Psoas muscle (tissue), 8 donors: ENCODE data around the gene EID2. TPM values are rescaled to one million over a fixed set of nuclear protein-coding genes. Genes with fewer than 3 reads are reported as not detected.

Source experiments
- ATAC-seq, 4 donors: fragments of 200-7000 bp; cut with Tn5 transposase; one replicate each; pipeline ENCODE4 v1.9.1; 2020; ENCODE audit warnings: moderate library complexity in 3 of 4, mild to moderate bottlenecking in 2 of 4
- DNase-seq, 2 donors: peaks; one replicate each; pipeline ENCODE4 v3.0.0-alpha.2; 2020
- H3K27ac ChIP-seq: fragments of 200-600 bp; one replicate; pipeline ENCODE4 v1.8.0; 2022
- H3K27me3 ChIP-seq, 3 donors: fragments of 200-600 bp in 1 of 3; one replicate each; pipeline versions ENCODE4 v1.6.1 to v1.8.0; 2013 to 2022; ENCODE audit warnings: low read length in 2 of 3, mild to moderate bottlenecking in 2 of 3, moderate library complexity in 1 of 3; ENCODE audit not compliant: insufficient read depth in 3 of 3
- H3K36me3 ChIP-seq, 2 donors: fragments of 200-600 bp in 1 of 2; one replicate each; pipeline versions ENCODE4 v1.6.1 to v1.8.0; 2013 to 2022; ENCODE audit warnings: low read depth in 1 of 2, mild to moderate bottlenecking in 1 of 2, moderate library complexity in 1 of 2; ENCODE audit not compliant: insufficient read depth in 1 of 2
- H3K4me1 ChIP-seq: fragments of 200-600 bp; one replicate; pipeline ENCODE4 v1.8.0; 2022
- H3K4me3 ChIP-seq: fragments of 200-600 bp; one replicate; pipeline ENCODE4 v1.8.0; 2022; ENCODE audit warnings: mild to moderate bottlenecking
- H3K9me3 ChIP-seq: fragments of 200-600 bp; one replicate; pipeline ENCODE4 v1.8.0; 2022
- WGBS, 3 donors: extraction: QIAGEN DNeasy Blood & Tissue Kit; methylation state at CpG; one replicate each; pipeline versions ENCODE4 v1.1.6 to v1.1.7; 2013; 5-methylcytosine and 5-hydroxymethylcytosine counted together
- intact Hi-C, 2 donors: fragments of 100-400 bp; cut with DNase I; formaldehyde crosslinking; loops; one replicate each; pipeline versions ENCODE4 v1.11.0 to v1.14.2; 2022
- polyA plus RNA-seq, 3 donors: library from polyadenylated mRNA; stranded (reverse); fragments of 200-250 nt; gene quantifications; one replicate each; pipeline ENCODE4 v1.2.3, GENCODE V29; 2013
- total RNA-seq, 4 donors: library from RNA; stranded (reverse); fragmentation: NEBNext Ultra II Directional in 2 of 4; extraction: Animal tissue kit (Norgen Biotek cat#: 25700) in 2 of 4; gene quantifications; one replicate each; pipeline versions ENCODE4 v1.2.1 to v1.2.4, GENCODE V29; 2021 to 2023
- TF ChIP-seq, protein P1 (sequence below): fragments of 200-600 bp; IDR thresholded peaks from one replicate; pipeline ENCODE4 v1.8.0; 2022; ENCODE audit warnings: antibody characterized with exemption
- donor health status: healthy with polysubstance abuse.
- donor health status: DM: no; HTN: no; CAD: no; lungs with moderate emphysema.
- donor health status: Bipolar disorder and iron deficiency.
- donor health status: healthy.
- donor health status: DM: yes; HTN: yes; CAD: no.
- donor health status: DM: no; HTN: no; CAD: no.
- donor health status: DM: no; HTN: no; CAD: no.
- donor health status: DM: yes; HTN: yes; CAD: no.

EID2 gene
- total and polyA plus RNA-seq, 7 donors = 7.6 to 15.7 (median 10.4) TPM

DNA sequence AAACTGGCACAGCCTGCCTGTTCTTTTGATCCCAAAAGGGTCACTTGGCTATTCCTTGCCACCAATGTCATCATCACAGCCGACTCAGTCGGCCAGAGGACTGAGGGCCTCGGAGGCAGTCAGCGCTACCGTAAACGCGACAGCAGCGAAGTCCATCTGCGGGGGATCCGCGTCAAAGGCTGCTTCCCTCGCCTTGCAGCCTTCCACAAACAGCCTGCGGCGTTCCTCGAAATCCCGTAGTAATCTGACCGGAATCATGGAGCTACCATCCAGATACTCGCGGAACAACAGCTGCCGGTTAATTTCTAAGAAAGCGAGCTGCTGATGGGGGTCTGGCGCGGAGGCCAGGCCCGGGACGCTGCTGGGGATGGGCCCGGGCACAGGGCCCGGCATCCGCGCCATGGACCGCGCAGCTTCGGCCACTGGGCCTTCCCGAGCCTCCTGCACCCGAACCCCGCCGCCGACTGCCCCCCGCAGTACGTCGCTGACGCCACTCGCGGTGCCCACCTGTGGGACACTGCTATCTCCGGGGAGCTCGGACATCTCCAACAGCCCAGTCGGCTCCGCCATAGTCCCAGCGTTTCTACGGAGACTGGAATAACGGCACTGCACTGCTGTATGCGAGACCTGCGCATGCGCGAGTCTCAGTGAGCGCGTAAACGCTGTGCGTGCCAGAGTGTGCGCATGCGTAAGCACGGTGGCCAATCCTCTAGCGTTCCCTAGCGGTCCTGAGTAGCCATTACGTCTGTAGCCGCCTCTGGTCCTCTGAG is 7.5 kb downstream of the EID2 start, which contains the start of gene EID2B:
Gene EID2B, minus strand, starts transcription at position 620 of the 770 bp plus-strand sequence. Its CDS starts 50 bp downstream, at position 570.
- H3K36me3 ChIP-seq = no peaks in the 10 kb centered on the region
- DNase-seq = peak; percentile 95 to 98
- no peaks in the 10 kb centered on the region for H3K9me3 ChIP-seq
- H3K4me1 ChIP-seq = peaks cover 14% of the 10 kb centered on the region
- WGBS, 3 donors = 0% methylated on average over 56 to 65 of the region's 65 CpGs
- peak within 1 kb of the TSS; percentile 86 for H3K4me3 ChIP-seq
- H3K27ac ChIP-seq = peak within 1 kb of the TSS; percentile 71
- ATAC-seq = peak; percentile 98 to 99 (median 99)
- TF ChIP-seq, protein P1, sequence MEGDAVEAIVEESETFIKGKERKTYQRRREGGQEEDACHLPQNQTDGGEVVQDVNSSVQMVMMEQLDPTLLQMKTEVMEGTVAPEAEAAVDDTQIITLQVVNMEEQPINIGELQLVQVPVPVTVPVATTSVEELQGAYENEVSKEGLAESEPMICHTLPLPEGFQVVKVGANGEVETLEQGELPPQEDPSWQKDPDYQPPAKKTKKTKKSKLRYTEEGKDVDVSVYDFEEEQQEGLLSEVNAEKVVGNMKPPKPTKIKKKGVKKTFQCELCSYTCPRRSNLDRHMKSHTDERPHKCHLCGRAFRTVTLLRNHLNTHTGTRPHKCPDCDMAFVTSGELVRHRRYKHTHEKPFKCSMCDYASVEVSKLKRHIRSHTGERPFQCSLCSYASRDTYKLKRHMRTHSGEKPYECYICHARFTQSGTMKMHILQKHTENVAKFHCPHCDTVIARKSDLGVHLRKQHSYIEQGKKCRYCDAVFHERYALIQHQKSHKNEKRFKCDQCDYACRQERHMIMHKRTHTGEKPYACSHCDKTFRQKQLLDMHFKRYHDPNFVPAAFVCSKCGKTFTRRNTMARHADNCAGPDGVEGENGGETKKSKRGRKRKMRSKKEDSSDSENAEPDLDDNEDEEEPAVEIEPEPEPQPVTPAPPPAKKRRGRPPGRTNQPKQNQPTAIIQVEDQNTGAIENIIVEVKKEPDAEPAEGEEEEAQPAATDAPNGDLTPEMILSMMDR = peak; percentile 97
- H3K27me3 ChIP-seq = no peaks in the 10 kb centered on the region
- intact Hi-C loops = loop anchor here (1.0 to 10.0 kb wide), 6 partner anchors 35 to 190 kb away; partner anchors contain the start of genes SAMD4B (in 2 of the 2), SUPT5H (in 2 of the 2) and DLL3 (in 1 of the 2)

DNA sequence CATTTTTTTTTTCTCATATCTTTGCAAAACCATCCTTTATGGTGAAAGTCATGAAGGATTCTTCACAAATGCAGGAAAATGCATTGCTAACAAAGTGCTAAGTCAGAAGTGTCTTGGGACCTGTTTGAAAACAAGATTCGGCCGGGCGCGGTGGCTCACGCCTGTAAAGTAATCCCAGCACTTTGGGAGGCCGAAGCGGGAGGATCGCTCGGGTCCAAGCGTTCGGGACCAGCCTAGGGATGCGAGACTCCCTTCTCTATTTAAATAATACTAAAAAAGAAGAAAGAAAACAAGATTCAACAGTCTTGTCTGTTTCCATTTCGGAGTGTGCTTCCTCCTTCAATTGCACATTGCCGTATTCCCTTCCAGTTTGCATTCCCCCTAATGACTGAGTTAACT is 8.1 kb downstream of the EID2 start:
- 10 to 18% (median 15%) methylated on average over 14 of the region's 14 CpGs for WGBS, 3 donors
- Histone ChIP-seq H3K9me3 (no peaks in the 10 kb centered on the region), H3K4me3 (peak overlapping the region; percentile 86), H3K27ac (peak overlapping the region; percentile 71), H3K27me3 (no peaks in the 10 kb centered on the region), H3K36me3 (no peaks in the 10 kb centered on the region), H3K4me1 (peaks cover 14% of the 10 kb centered on the region)
- intact Hi-C loops = loop anchor here (1.0 to 10.0 kb wide), 6 partner anchors 35 to 190 kb away; partner anchors contain the start of genes SAMD4B (in 2 of the 2), SUPT5H (in 2 of the 2) and DLL3 (in 1 of the 2)
- ATAC-seq (no peak), DNase-seq (no peak)
- TF ChIP-seq, protein P1 = no peak

DNA sequence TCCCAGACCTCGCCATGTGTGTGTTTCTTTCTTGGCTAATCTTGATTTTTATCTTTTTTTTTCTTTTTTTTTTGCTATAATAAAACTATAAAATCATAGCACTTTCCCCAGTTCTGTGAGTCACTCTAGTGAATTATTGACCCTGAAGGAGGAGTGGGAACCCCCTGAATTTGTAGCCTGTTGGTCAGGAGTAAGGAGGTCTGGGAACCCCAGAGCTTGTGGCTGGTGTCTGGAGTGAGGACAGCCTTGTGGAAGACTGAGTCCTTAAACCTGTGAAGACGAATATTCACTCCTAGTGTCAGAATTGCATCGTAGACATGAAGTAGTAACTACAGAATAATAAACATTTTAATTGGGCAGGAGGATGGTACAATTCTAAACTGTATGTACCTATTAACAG is 14.8 kb downstream of the EID2 start:
- no peaks in the 10 kb centered on the region for H3K9me3 ChIP-seq
- H3K4me1 ChIP-seq = no peaks in the 10 kb centered on the region
- DNase-seq = no peak
- no peak overlapping the region for H3K4me3 ChIP-seq
- no peaks in the 10 kb centered on the region for H3K27me3 ChIP-seq
- H3K27ac ChIP-seq = no peak overlapping the region
- WGBS, 3 donors = 97 to 99% (median 97%) methylated on average over 3 of the region's 3 CpGs
- TF ChIP-seq, protein P1 = no peak
- ATAC-seq = no peak
- H3K36me3 ChIP-seq = no peaks in the 10 kb centered on the region
- intact Hi-C loops = no loop called here

DNA sequence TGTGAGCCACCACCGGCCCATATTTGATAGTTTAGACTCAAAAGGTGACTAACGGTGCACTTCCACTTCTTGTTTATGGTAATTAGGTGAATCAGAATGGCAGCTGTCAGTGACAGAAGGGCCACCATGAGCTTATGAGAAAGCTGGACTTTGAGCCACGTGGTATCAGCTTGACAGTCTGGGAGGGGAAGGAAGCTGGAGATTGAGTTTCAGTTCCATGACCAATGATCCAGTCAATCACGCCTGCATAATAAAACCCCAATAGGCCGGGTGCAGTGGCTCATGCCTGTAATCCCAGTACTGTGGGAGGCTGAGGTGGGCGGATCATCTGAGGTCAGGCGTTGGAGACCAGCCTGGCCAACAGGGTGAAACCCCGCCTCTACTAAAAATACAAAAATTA is 15.5 kb downstream of the EID2 start:
- intact Hi-C loops = no loop called here
- ATAC-seq (no peak), DNase-seq (no peak)
- Histone ChIP-seq H3K4me1 (no peaks in the 10 kb centered on the region), H3K9me3 (no peaks in the 10 kb centered on the region), H3K36me3 (no peaks in the 10 kb centered on the region), H3K27me3 (no peaks in the 10 kb centered on the region), H3K27ac (no peak overlapping the region), H3K4me3 (no peak overlapping the region)
- TF ChIP-seq, protein P1 = no peak
- WGBS, 3 donors = 64 to 70% (median 69%) methylated on average over 8 of the region's 8 CpGs
